ENCODE data around the gene F3. TPM values are rescaled to one million over a fixed set of nuclear protein-coding genes. Genes with fewer than 3 reads are reported as not detected.

The F3 gene
- 877 and 1,196 TPM in 2 replicates for total RNA-seq

GRCh38 chr1:94541246-94542087, at the start of gene F3:
Gene F3 (minus strand): TSS chr1:94541759. CDS start chr1:94541636, 123 bp downstream.

Other genes starting within 250 kb of the F3 start
- 35.6 and 35.8 TPM in 2 replicates for gene ABCD3, start 123.4 kb downstream of the F3 start, total RNA-seq

Data from airway epithelial cell (primary cell).